Measurements from ENCODE around the gene BCAT1.

Gene BCAT1

DNA sequence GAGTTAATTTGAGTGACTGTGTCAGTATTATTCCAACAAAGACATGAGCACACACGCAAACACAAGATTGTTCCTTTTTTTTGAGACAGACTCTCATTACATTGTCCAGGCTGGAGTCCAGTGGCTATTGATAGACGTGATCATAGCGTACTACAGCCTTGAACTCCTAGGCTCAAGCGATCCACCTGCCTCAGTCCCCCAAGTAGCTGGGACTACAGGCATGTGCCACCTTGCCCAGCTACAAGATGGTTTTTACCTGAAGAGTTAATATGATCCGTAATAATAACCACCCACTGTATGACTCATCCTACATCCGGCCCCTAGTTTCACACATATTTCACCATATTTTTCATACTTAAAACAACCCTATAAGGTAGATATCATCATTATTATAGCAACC, 26.8 kb downstream of the BCAT1 start:
- TF ChIP-seq, protein P1, sequence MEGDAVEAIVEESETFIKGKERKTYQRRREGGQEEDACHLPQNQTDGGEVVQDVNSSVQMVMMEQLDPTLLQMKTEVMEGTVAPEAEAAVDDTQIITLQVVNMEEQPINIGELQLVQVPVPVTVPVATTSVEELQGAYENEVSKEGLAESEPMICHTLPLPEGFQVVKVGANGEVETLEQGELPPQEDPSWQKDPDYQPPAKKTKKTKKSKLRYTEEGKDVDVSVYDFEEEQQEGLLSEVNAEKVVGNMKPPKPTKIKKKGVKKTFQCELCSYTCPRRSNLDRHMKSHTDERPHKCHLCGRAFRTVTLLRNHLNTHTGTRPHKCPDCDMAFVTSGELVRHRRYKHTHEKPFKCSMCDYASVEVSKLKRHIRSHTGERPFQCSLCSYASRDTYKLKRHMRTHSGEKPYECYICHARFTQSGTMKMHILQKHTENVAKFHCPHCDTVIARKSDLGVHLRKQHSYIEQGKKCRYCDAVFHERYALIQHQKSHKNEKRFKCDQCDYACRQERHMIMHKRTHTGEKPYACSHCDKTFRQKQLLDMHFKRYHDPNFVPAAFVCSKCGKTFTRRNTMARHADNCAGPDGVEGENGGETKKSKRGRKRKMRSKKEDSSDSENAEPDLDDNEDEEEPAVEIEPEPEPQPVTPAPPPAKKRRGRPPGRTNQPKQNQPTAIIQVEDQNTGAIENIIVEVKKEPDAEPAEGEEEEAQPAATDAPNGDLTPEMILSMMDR (IDR thresholded peaks at IDR 0.05; ENCODE audit: low read depth, low read length): no peak
- no peak overlapping the region for H3K4me3 ChIP-seq (ENCODE audit: low read depth, low read length)

- TF ChIP-seq, protein P1 (IDR thresholded peaks at IDR 0.05; ENCODE audit: low read depth, low read length): no peak
- no peak overlapping the region for H3K4me3 ChIP-seq (ENCODE audit: low read depth, low read length)
These were observed 27.5 kb downstream of the BCAT1 start for GRCh38 chr12:24921251-24922038.

- no peak overlapping the region for H3K4me3 ChIP-seq (ENCODE audit: low read depth, low read length)
- TF ChIP-seq, protein P1 (IDR thresholded peaks at IDR 0.05; ENCODE audit: low read depth, low read length): no peak
These were observed 28.8 kb downstream of the BCAT1 start for GRCh38 chr12:24920141-24920540.

DNA sequence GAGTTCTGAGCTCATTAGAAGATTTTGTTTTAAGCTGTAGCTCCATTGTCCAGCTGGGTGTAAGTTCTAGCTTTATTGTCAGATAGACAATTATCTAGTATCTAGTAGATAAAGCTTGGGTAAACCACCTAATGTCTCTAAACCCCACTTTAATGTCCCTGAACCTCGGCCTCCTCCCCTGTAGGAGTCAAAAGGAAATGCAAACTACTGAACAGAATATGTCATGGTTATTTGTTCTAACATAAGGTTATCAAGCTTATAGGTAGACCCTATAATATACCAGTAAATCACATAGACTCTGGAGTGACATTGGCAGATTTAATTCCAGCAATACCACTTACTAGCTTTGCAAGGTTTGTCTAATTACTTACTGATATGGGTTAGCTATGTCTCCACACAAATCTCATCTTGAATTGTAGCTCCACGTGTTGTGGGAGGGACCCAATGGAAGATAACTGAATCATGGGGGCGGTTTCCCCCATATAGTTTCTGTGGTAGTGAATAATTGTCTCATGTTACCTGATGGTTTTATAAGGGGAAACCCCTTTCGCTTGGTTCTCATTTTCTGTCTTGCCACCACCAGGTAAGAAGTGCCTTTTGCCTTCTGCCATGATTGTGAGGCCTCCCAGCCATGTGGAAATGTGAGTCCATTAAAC, 29.4 kb downstream of the BCAT1 start:
- no peak overlapping the region for H3K4me3 ChIP-seq (ENCODE audit: low read depth, low read length)
- TF ChIP-seq, protein P1 (IDR thresholded peaks at IDR 0.05; ENCODE audit: low read depth, low read length): no peak

GRCh38 chr12:24918596-24918995, 30.3 kb downstream of the BCAT1 start:
- H3K4me3 ChIP-seq (ENCODE audit: low read depth, low read length): no peak overlapping the region
- TF ChIP-seq, protein P1 (IDR thresholded peaks at IDR 0.05; ENCODE audit: low read depth, low read length): no peak

DNA sequence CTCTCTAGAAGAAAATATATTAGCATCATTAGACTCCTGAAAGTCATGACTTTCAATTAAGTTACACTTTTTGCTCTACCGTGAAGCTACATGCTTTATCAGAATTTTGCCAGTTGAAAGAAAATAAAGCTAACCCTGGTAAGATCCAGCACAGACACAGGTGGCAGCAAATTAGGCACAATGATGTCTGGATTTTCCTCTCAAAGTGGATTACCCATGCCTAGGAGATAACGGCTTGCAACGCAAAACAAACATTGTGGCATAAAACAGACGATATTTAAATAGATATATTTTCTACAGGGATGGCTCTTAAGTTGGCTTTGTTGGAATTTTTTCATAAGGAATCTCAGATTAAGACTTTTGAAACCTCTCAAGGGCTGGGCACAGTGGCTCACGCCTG, 33.4 kb downstream of the BCAT1 start:
- TF ChIP-seq, protein P1 (IDR thresholded peaks at IDR 0.05; ENCODE audit: low read depth, low read length): no peak
- no peak overlapping the region for H3K4me3 ChIP-seq (ENCODE audit: low read depth, low read length)

GRCh38 chr12:24913953-24914352, 34.9 kb downstream of the BCAT1 start:
- H3K4me3 ChIP-seq (ENCODE audit: low read depth, low read length): no peak overlapping the region
- TF ChIP-seq, protein P1 (IDR thresholded peaks at IDR 0.05; ENCODE audit: low read depth, low read length): no peak

Measured in WI38 (cell line).